K562 (cell line): Measurements from ENCODE around the gene PSMD8. TPM values are rescaled to one million over a fixed set of nuclear protein-coding genes. Genes with fewer than 3 reads are reported as not detected.

Source experiments
- BRD9 ChIP-seq: fragments of 450-650 bp; IDR thresholded peaks from 2 replicates; pipeline ENCODE4 v1.6.1; 2018; ENCODE audit warnings: low read depth; ENCODE audit not compliant: partially characterized antibody
- DDX20 ChIP-seq: fragments of 450-650 bp; IDR thresholded peaks from 2 replicates; pipeline ENCODE4 v1.6.1; 2016; ENCODE audit warnings: missing genetic modification characterization, low read depth, mild to moderate bottlenecking, missing compliant biosample characterization, moderate library complexity
- DMBX1 ChIP-seq: fragments of 250-450 bp; sonication (Bioruptor Pico); IDR thresholded peaks from 2 replicates; pipeline ENCODE4 v1.8.0; 2022; ENCODE audit warnings: inconsistent platforms, mild to moderate bottlenecking, moderate library complexity, borderline replicate concordance
- HMG20A ChIP-seq: fragments of 450-650 bp; formaldehyde crosslinking; conservative IDR thresholded peaks from 2 replicates; pipeline ENCODE4 v1.4.0; 2020; ENCODE audit warnings: mild to moderate bottlenecking, mixed read lengths
- NFE2 ChIP-seq: IDR thresholded peaks from 2 replicates; pipeline ENCODE4 v1.6.1; 2014; ENCODE audit warnings: antibody characterized with exemption, low read depth
- NONO ChIP-seq, 2 experiments: fragments of 200-400 bp in 1 of 2; fragments of 450-650 bp in 1 of 2; formaldehyde crosslinking in 1 of 2; IDR thresholded peaks; 2 replicates each; pipeline ENCODE4 v1.6.1; 2017; ENCODE audit warnings: low read depth in 2 of 2, mild to moderate bottlenecking in 2 of 2, moderate library complexity in 2 of 2, low read length in 1 of 2
- SMARCB1 ChIP-seq: IDR thresholded peaks from 2 replicates; pipeline ENCODE4 v1.6.1; 2011; ENCODE audit warnings: improper control_type of control experiment, low read depth; ENCODE audit not compliant: insufficient read length
- TARDBP ChIP-seq: fragments of 450-650 bp; IDR thresholded peaks from 2 replicates; pipeline ENCODE4 v1.6.1; 2016
- TFAM ChIP-seq: fragments of 250-450 bp; sonication (Bioruptor Pico); conservative IDR thresholded peaks from 2 replicates; pipeline ENCODE4 v1.5.0; 2021; ENCODE audit warnings: mild to moderate bottlenecking, moderate library complexity
- ZKSCAN1 ChIP-seq: fragments of 150-350 bp; IDR thresholded peaks from 2 replicates; pipeline ENCODE4 v1.6.1; 2016; ENCODE audit warnings: low read depth, low read length
- ZNF12 ChIP-seq: sonication (generic); formaldehyde crosslinking; IDR thresholded peaks from 2 replicates; pipeline ENCODE4 v1.4.0; 2020; ENCODE audit warnings: mild to moderate bottlenecking, missing genetic modification reagents
- ZNF165 ChIP-seq: fragments of 250-450 bp; sonication (Bioruptor Pico); IDR thresholded peaks from 2 replicates; pipeline ENCODE4 v1.4.0; 2020; ENCODE audit warnings: borderline replicate concordance
- ZNF263 ChIP-seq: sonication (generic); formaldehyde crosslinking; IDR thresholded peaks from 2 replicates; pipeline ENCODE4 v1.8.0; 2022; ENCODE audit warnings: mild to moderate bottlenecking, missing genetic modification reagents, borderline replicate concordance
- ZNF384 ChIP-seq: IDR thresholded peaks from 2 replicates; pipeline ENCODE4 v1.6.1; 2012; ENCODE audit warnings: low read depth, low read length, improper control_type of control experiment
- ZNF699 ChIP-seq: fragments of 250-450 bp; sonication (Bioruptor Pico); IDR thresholded peaks from 2 replicates; pipeline ENCODE4 v1.8.0; 2021; ENCODE audit warnings: mild to moderate bottlenecking, moderate library complexity; ENCODE audit not compliant: insufficient replicate concordance
- polyA plus RNA-seq, 8 experiments: library from polyadenylated mRNA; depleted of rRNA in 4 of 8; stranded (reverse) in 5 of 8; unstranded in 3 of 8; fragments of >200 nt; fragmentation: Nextera tagmentation in 2 of 8; fragmentation: Illumina TruSeq in 1 of 8; extraction: Ambion mirVana in 2 of 8; extraction: Trizol in 1 of 8; gene quantifications; 2 replicates each; pipeline versions ENCODE4 v1.2.1 to v1.2.3, GENCODE V29; 2011 to 2014; ENCODE audit warnings: inconsistent platforms in 1 of 8, missing spikeins in 1 of 8
- total RNA-seq, 7 experiments: library from RNA; depleted of rRNA in 6 of 7; stranded (reverse); fragments of >200 nt in 6 of 7; fragmentation: Illumina TruSeq in 2 of 7; extraction: Trizol in 2 of 7; gene quantifications; 2 replicates each; pipeline versions ENCODE4 v1.2.1 to v1.2.3, GENCODE V29; 2011 to 2021; ENCODE audit warnings: low replicate concordance in 1 of 7
- TF ChIP-seq, protein P1 (sequence below), 2 experiments: fragments of 450-650 bp; IDR thresholded peaks; 2 replicates each; pipeline ENCODE4 v1.6.1; 2016; ENCODE audit warnings: mild to moderate bottlenecking in 2 of 2, borderline replicate concordance in 1 of 2, low read depth in 1 of 2, moderate library complexity in 1 of 2
- TF ChIP-seq, protein P2 (sequence below), 2 experiments: fragments of 200-800 bp in 1 of 2; sonication (Bioruptor generic) in 1 of 2; sonication (generic) in 1 of 2; formaldehyde crosslinking in 1 of 2; IDR thresholded peaks in 1 of 2; conservative IDR thresholded peaks in 1 of 2; 2 replicates each; pipeline versions ENCODE4 v1.5.0 to v1.6.1; 2016 to 2020; ENCODE audit warnings: missing compliant biosample characterization in 1 of 2, missing genetic modification characterization in 1 of 2, missing genetic modification reagents in 1 of 2

Gene PSMD8
- total and polyA plus RNA-seq, 9 of the 15 experiments (the other 6 are each of a cell fraction or from before 2014, with no cell fraction given) = 130 to 583 (median 315) TPM

GRCh38 chr19:38402967-38403674, 28.8 kb downstream of the PSMD8 start, which contains the start of gene FAM98C (continued):
- TF ChIP-seq ZNF384 = no peak
- TF ChIP-seq SMARCB1 = no peak
- no peak for TF ChIP-seq ZKSCAN1
- TF ChIP-seq, protein P1, sequence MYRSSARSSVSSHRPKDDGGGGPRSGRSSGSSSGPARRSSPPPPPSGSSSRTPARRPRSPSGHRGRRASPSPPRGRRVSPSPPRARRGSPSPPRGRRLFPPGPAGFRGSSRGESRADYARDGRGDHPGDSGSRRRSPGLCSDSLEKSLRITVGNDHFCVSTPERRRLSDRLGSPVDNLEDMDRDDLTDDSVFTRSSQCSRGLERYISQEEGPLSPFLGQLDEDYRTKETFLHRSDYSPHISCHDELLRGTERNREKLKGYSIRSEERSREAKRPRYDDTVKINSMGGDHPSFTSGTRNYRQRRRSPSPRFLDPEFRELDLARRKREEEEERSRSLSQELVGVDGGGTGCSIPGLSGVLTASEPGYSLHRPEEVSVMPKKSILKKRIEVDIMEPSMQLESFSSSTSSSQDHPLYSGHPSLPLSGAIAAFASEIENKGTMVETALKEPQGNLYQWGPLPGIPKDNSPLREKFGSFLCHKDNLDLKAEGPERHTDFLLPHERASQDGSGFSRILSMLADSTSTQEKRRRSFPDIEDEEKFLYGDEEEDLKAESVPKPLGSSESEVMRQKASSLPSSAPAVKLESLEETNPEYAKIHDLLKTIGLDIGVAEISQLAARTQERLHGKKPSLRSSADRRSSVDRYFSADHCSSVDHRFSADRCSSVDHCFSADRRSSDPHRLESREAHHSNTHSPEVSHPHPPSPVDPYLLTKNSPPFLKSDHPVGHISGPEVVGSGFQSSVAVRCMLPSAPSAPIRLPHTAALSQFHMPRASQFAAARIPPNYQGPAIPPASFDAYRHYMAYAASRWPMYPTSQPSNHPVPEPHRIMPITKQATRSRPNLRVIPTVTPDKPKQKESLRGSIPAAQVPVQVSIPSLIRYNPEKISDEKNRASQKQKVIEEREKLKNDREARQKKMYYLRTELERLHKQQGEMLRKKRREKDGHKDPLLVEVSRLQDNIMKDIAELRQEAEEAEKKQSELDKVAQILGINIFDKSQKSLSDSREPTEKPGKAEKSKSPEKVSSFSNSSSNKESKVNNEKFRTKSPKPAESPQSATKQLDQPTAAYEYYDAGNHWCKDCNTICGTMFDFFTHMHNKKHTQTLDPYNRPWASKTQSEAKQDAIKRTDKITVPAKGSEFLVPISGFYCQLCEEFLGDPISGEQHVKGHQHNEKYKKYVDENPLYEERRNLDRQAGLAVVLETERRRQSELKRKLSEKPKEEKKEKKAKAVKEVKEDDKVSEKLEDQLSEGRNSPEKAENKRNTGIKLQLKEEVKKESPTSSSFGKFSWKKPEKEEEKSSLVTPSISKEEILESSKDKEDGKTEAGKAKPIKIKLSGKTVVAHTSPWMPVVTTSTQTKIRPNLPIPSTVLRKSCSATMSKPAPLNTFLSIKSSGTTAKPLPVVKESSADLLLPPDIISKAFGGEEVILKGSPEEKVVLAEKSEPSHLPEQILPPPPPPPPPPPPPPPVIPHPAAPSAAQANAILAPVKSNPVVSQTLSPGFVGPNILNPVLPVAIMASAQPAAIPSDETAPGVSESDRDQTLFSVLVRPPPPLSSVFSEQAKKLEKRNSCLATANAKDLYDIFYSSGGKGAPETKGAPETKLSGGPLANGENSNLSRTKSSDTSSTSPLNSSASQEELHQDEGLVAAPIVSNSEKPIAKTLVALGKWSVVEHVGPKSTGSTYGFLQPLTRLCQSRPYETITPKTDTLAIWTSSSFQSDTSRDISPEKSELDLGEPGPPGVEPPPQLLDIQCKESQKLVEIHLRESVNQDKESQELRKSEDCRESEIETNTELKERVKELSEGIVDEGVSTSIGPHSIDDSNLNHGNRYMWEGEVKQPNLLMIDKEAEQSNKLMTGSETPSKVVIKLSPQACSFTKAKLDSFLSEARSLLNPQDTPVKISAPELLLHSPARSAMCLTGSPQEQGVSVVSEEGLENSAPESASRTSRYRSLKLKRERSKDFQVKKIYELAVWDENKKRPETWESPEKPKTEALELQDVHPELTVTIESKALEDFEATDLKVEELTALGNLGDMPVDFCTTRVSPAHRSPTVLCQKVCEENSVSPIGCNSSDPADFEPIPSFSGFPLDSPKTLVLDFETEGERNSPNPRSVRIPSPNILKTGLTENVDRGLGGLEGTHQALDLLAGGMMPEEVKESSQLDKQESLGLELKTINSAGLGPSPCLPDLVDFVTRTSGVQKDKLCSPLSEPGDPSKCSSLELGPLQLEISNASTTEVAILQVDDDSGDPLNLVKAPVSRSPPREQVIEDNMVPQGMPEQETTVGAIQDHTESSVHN (IDR thresholded peaks at IDR 0.05; ENCODE audit: borderline replicate concordance in 1 of 2, low read depth in 1 of 2) = no peak
- TF ChIP-seq TARDBP = peak; percentile 34; the same call in 1 of the 2 replicates
- TF ChIP-seq BRD9 = no peak
- peak; percentile 59 to 61; a peak in 2 of 4 replicates for TF ChIP-seq NONO (IDR thresholded peaks at IDR 0.05; ENCODE audit: low read depth in 2 of 2, low read length in 1 of 2)
- 0 out of 2 replicates have a peak, but pooled peaks have one; percentile 29 for TF ChIP-seq ZNF12 (CRISPR knock-in tag)
- TF ChIP-seq ZNF263 (CRISPR knock-in tag) = peak; percentile 75
- TF ChIP-seq ZNF699 (CRISPR knock-in tag) = no peak
- TF ChIP-seq DMBX1 (CRISPR knock-in tag) = no peak
- TF ChIP-seq, protein P2, sequence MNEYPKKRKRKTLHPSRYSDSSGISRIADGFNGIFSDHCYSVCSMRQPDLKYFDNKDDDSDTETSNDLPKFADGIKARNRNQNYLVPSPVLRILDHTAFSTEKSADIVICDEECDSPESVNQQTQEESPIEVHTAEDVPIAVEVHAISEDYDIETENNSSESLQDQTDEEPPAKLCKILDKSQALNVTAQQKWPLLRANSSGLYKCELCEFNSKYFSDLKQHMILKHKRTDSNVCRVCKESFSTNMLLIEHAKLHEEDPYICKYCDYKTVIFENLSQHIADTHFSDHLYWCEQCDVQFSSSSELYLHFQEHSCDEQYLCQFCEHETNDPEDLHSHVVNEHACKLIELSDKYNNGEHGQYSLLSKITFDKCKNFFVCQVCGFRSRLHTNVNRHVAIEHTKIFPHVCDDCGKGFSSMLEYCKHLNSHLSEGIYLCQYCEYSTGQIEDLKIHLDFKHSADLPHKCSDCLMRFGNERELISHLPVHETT (CRISPR knock-in tag; conservative IDR thresholded peaks at IDR 0.05 in 1 of 2, IDR thresholded peaks at IDR 0.05 in 1 of 2) = 0 out of 4 replicates have a peak, but pooled peaks of 1 of the 2 experiments have one; percentile 15
- no peak for TF ChIP-seq HMG20A (CRISPR knock-in tag)
- no peak for TF ChIP-seq TFAM
- no peak for TF ChIP-seq ZNF165 (CRISPR knock-in tag)
- TF ChIP-seq DDX20 (tag) = no peak
- TF ChIP-seq NFE2 = no peak; the same call in 1 of the 2 replicates
